Hepatocyte (in vitro differentiated cells): ENCODE data around the gene PAOX.

Experiments
- EZH2phosphoT487 ChIP-seq: fragments of 200-600 bp; sonication (generic); IDR thresholded peaks from one replicate; pipeline ENCODE4 v1.6.1; 2018; ENCODE audit warnings: antibody characterized with exemption, mild to moderate bottlenecking, low read depth, moderate library complexity; ENCODE audit not compliant: unreplicated experiment, severe bottlenecking
- TF ChIP-seq, protein P1 (sequence below): fragments of 200-600 bp; sonication (generic); IDR thresholded peaks from 2 replicates; pipeline ENCODE4 v1.5.1; 2016; ENCODE audit warnings: antibody characterized with exemption, mild to moderate bottlenecking; ENCODE audit not compliant: poor library complexity

DNA sequence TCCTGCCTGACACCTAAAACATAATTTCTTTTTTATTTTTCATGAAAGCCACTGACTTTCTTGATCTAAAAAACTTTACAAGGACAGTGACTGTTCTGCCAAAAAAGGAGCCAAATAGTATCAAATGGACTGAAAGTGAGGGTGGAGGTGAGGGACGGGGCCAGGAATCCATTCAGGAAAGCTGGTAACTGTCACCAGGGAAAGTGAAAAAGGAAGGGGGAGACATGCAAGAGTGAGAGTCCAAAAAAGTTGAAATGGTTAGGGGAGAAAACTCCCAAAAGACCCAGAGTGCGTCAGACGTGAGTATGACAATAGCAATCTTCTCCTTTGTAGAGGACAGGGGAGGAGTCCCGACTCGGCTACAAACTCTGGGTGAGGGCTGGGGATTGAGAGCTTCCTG lies 34.8 kb upstream of the PAOX start:
- TF ChIP-seq, protein P1, sequence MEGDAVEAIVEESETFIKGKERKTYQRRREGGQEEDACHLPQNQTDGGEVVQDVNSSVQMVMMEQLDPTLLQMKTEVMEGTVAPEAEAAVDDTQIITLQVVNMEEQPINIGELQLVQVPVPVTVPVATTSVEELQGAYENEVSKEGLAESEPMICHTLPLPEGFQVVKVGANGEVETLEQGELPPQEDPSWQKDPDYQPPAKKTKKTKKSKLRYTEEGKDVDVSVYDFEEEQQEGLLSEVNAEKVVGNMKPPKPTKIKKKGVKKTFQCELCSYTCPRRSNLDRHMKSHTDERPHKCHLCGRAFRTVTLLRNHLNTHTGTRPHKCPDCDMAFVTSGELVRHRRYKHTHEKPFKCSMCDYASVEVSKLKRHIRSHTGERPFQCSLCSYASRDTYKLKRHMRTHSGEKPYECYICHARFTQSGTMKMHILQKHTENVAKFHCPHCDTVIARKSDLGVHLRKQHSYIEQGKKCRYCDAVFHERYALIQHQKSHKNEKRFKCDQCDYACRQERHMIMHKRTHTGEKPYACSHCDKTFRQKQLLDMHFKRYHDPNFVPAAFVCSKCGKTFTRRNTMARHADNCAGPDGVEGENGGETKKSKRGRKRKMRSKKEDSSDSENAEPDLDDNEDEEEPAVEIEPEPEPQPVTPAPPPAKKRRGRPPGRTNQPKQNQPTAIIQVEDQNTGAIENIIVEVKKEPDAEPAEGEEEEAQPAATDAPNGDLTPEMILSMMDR, result no peak
- no peak for TF ChIP-seq EZH2phosphoT487
